IMR-90 (cell line): ENCODE results near the gene ZNF365. TPM values are rescaled to one million over a fixed set of nuclear protein-coding genes. Genes with fewer than 3 reads are reported as not detected.
A peak's percentile ranks its signal among the peaks of the same experiment; 100 is the strongest.

Experiments used
- ATAC-seq: fragments of 200-7000 bp; cut with Tn5 transposase; 2 replicates; pipeline ENCODE4 v1.9.1; 2020; ENCODE audit warnings: low read depth, mild to moderate bottlenecking, moderate library complexity
- BruUV-seq: library from RNA; stranded (reverse); fragments of 400-500 nt; replicated peaks from 2 replicates; lab custom pipeline; 2021; lab: Mats Ljungman, UMichigan
- CTCF ChIA-PET: fragments of 300-600 bp; formaldehyde crosslinking; extraction: SDS; loops from one replicate; lab custom pipeline; 2021; ENCODE audit warnings: antibody characterized with exemption; lab: Yijun Ruan, JAX
- POLR2A ChIA-PET: fragments of 300-600 bp; sonication (Branson Sonifier 250); formaldehyde crosslinking; loops from one replicate; lab custom pipeline; 2022; ENCODE audit warnings: antibody characterized with exemption; ENCODE audit not compliant: unreplicated experiment; lab: Charles Lee
- DNase-seq: peaks from one replicate; pipeline ENCODE4 v3.0.0; 2013
- H2AFZ ChIP-seq: replicated peaks from 2 replicates; pipeline ENCODE3; 2013; ENCODE audit warnings: low read length, mild to moderate bottlenecking; ENCODE audit not compliant: poor library complexity
- H2AK5ac ChIP-seq: 2 replicates; pipeline ENCODE4 v1.6.1; 2013; ENCODE audit warnings: low read depth, low read length, inconsistent platforms
- H2AK9ac ChIP-seq: replicated peaks from 2 replicates; pipeline ENCODE3; 2013; ENCODE audit warnings: mild to moderate bottlenecking, low read depth, low read length, moderate library complexity; ENCODE audit not compliant: poor library complexity
- H2BK120ac ChIP-seq: 2 replicates; pipeline ENCODE4 v1.6.1; 2013; ENCODE audit warnings: low read depth, low read length, inconsistent platforms
- H2BK15ac ChIP-seq: 3 replicates; pipeline ENCODE4 v1.6.1; 2013; ENCODE audit warnings: low read depth, low read length, inconsistent platforms
- H2BK20ac ChIP-seq: 2 replicates; pipeline ENCODE4 v1.6.1; 2013; ENCODE audit warnings: low read depth, mild to moderate bottlenecking, inconsistent platforms, low read length, moderate library complexity
- H2BK5ac ChIP-seq: 2 replicates; pipeline ENCODE4 v1.6.1; 2013; ENCODE audit warnings: mild to moderate bottlenecking, low read depth, low read length, inconsistent platforms; ENCODE audit not compliant: poor library complexity, severe bottlenecking
- H3K14ac ChIP-seq: replicated peaks from 2 replicates; pipeline ENCODE4 v1.6.1; 2013; ENCODE audit warnings: low read depth, low read length, inconsistent platforms
- H3K18ac ChIP-seq: 2 replicates; pipeline ENCODE4 v1.6.1; 2013; ENCODE audit warnings: low read depth, low read length, control low read depth
- H3K23ac ChIP-seq: 2 replicates; pipeline ENCODE4 v1.6.1; 2013; ENCODE audit warnings: low read depth, low read length, inconsistent platforms
- H3K27ac ChIP-seq: 2 replicates; pipeline ENCODE4 v1.5.1; 2013; ENCODE audit warnings: mild to moderate bottlenecking, control low read depth, low read length; ENCODE audit not compliant: insufficient read depth
- H3K27me3 ChIP-seq: 2 replicates; pipeline ENCODE4 v1.6.1; 2013; ENCODE audit warnings: low read length; ENCODE audit not compliant: control insufficient read depth, insufficient read depth
- H3K36me3 ChIP-seq: 2 replicates; pipeline ENCODE4 v1.6.1; 2013; ENCODE audit warnings: low read length, mixed read lengths; ENCODE audit not compliant: control insufficient read depth, insufficient read depth
- H3K4ac ChIP-seq: 2 replicates; pipeline ENCODE4 v1.6.1; 2013; ENCODE audit warnings: low read depth, low read length, inconsistent platforms
- H3K4me1 ChIP-seq: 2 replicates; pipeline ENCODE4 v1.6.1; 2013; ENCODE audit warnings: low read length, mixed read lengths; ENCODE audit not compliant: control insufficient read depth, insufficient read depth
- H3K4me2 ChIP-seq: 2 replicates; pipeline ENCODE4 v1.6.1; 2013; ENCODE audit warnings: low read depth, mild to moderate bottlenecking, control low read depth, low read length, moderate library complexity
- H3K4me3 ChIP-seq: 2 replicates; pipeline ENCODE4 v1.5.1; 2013; ENCODE audit warnings: low read depth, mild to moderate bottlenecking, control low read depth, low read length, moderate library complexity; ENCODE audit not compliant: insufficient read depth
- H3K56ac ChIP-seq: 2 replicates; pipeline ENCODE4 v1.6.1; 2013; ENCODE audit warnings: low read length, inconsistent platforms; ENCODE audit not compliant: insufficient read depth; ENCODE audit errors: extremely low read depth
- H3K79me1 ChIP-seq, 2 experiments: 2 replicates each; pipeline ENCODE4 v1.6.1; 2013; ENCODE audit warnings: low read length in 2 of 2, inconsistent platforms in 1 of 2, low read depth in 1 of 2
- H3K9ac ChIP-seq: 2 replicates; pipeline ENCODE4 v1.6.1; 2013; ENCODE audit warnings: low read depth, low read length, control low read depth
- H3K9me1 ChIP-seq: 2 replicates; pipeline ENCODE4 v1.6.1; 2013; ENCODE audit warnings: low read length, inconsistent platforms; ENCODE audit not compliant: insufficient read depth
- H3K9me3 ChIP-seq: 2 replicates; pipeline ENCODE4 v1.6.1; 2013; ENCODE audit warnings: low read length; ENCODE audit not compliant: control insufficient read depth, insufficient read depth
- H4K20me1 ChIP-seq: 2 replicates; pipeline ENCODE4 v1.6.1; 2013; ENCODE audit warnings: low read length, inconsistent platforms; ENCODE audit not compliant: insufficient read depth
- H4K5ac ChIP-seq: 2 replicates; pipeline ENCODE4 v1.6.1; 2013; ENCODE audit warnings: mild to moderate bottlenecking, low read depth, low read length, control low read depth
- H4K8ac ChIP-seq, 2 experiments: 2 replicates each; pipeline ENCODE4 v1.6.1; 2013; ENCODE audit warnings: low read depth in 2 of 2, low read length in 2 of 2, control low read depth in 1 of 2, inconsistent platforms in 1 of 2
- H4K91ac ChIP-seq: 2 replicates; pipeline ENCODE4 v1.6.1; 2013; ENCODE audit warnings: low read depth, low read length, inconsistent platforms; ENCODE audit not compliant: insufficient read depth
- BHLHE40 ChIP-seq: fragments of 150-350 bp; IDR thresholded peaks from 2 replicates; pipeline ENCODE4 v1.6.1; 2016; ENCODE audit warnings: mild to moderate bottlenecking, low read depth, low read length
- CEBPB ChIP-seq: IDR thresholded peaks from 2 replicates; pipeline ENCODE4 v1.6.1; 2012; ENCODE audit warnings: low read depth, low read length, improper control_type of control experiment
- CHD1 ChIP-seq: IDR thresholded peaks from 2 replicates; pipeline ENCODE4 v1.6.1; 2012; ENCODE audit warnings: low read depth, low read length, improper control_type of control experiment
- MAFK ChIP-seq: IDR thresholded peaks from 2 replicates; pipeline ENCODE4 v1.6.1; 2012; ENCODE audit warnings: low read depth, low read length, improper control_type of control experiment
- MAZ ChIP-seq: IDR thresholded peaks from 2 replicates; pipeline ENCODE4 v1.6.1; 2012; ENCODE audit warnings: low read depth, mild to moderate bottlenecking, low read length, improper control_type of control experiment, moderate library complexity, borderline replicate concordance
- POLR2A ChIP-seq: IDR thresholded peaks from 2 replicates; pipeline ENCODE4 v1.6.1; 2012; ENCODE audit warnings: mild to moderate bottlenecking, low read depth, low read length
- SMC3 ChIP-seq: fragments of 150-350 bp; IDR thresholded peaks from 2 replicates; pipeline ENCODE4 v1.6.1; 2016; ENCODE audit warnings: low read depth, mild to moderate bottlenecking, antibody characterized with exemption, low read length, moderate library complexity
- USF2 ChIP-seq: fragments of 150-350 bp; IDR thresholded peaks from 2 replicates; pipeline ENCODE4 v1.6.1; 2017; ENCODE audit warnings: mild to moderate bottlenecking, antibody characterized with exemption, low read length, low read depth
- dilution Hi-C: fragments of 300-500 bp; cut with HindIII; formaldehyde crosslinking; loops from one replicate; pipeline ENCODE4 v1.14.3; 2018; ENCODE audit warnings: low sequenced_read_pairs; ENCODE audit not compliant: unreplicated experiment
- in situ Hi-C: fragments of 300-500 bp; cut with MboI; formaldehyde crosslinking; loops from 3 replicates; pipeline ENCODE4 v1.14.3; 2019; ENCODE audit warnings: low sequenced_read_pairs, inconsistent platforms, mixed read lengths
- intact Hi-C: fragments of 100-400 bp; cut with micrococcal nuclease; formaldehyde crosslinking; loops from 2 replicates; pipeline ENCODE4 v1.10.0; 2022
- polyA plus RNA-seq, 3 experiments: library from polyadenylated mRNA; depleted of rRNA; stranded (reverse); fragments of >200 nt; gene quantifications; 2 replicates each; pipeline ENCODE4 v1.2.3, GENCODE V29; 2012; ENCODE audit warnings: low replicate concordance in 1 of 3
- total RNA-seq: library from RNA; depleted of rRNA; stranded (reverse); fragments of >200 nt; gene quantifications from 2 replicates; pipeline ENCODE4 v1.2.3, GENCODE V29; 2012
- TF ChIP-seq, protein P1 (sequence below): fragments of 150-350 bp; IDR thresholded peaks from 2 replicates; pipeline ENCODE4 v1.6.1; 2016; ENCODE audit warnings: low read depth, mild to moderate bottlenecking, low read length, moderate library complexity, borderline replicate concordance
- TF ChIP-seq, protein P2 (sequence below): conservative IDR thresholded peaks from 2 replicates; pipeline ENCODE4 v1.5.1; 2012; ENCODE audit warnings: mild to moderate bottlenecking, low read depth, low read length, improper control_type of control experiment

ZNF365 gene
- total and polyA plus RNA-seq, 2 of the 4 experiments (the other 2 are of a cell fraction): 1.2 to 3.2 TPM

- intact Hi-C loops: no loop called here
- H3K4ac ChIP-seq: no peak overlapping the region
- no peak overlapping the region for H2BK120ac ChIP-seq
- H4K20me1 ChIP-seq: no peaks in the 10 kb centered on the region
- BruUV-seq: no TSS peak
- H3K4me2 ChIP-seq: no peak overlapping the region
- dilution Hi-C loops: no loop called here
- POLR2A ChIA-PET: interaction anchor here (0.6 kb wide), 1 partner anchor 320 kb away, joined by 5 read pairs; no protein-coding TSS in a partner anchor
- DNase-seq (peak; percentile 32), ATAC-seq (peak; percentile 44; the same call in 1 of the 2 replicates)
- H3K56ac ChIP-seq: no peak overlapping the region
- H2AFZ ChIP-seq: no peak overlapping the region
- no peak overlapping the region for H3K4me3 ChIP-seq
- H3K9me1 ChIP-seq: no peaks in the 10 kb centered on the region
- H4K8ac ChIP-seq: no peak overlapping the region
- H2AK5ac ChIP-seq: no peak overlapping the region
- no peak overlapping the region for H3K23ac ChIP-seq
- H3K9ac ChIP-seq: no peak overlapping the region
- no peak overlapping the region for H3K14ac ChIP-seq
- no peak overlapping the region for H2BK5ac ChIP-seq
- no peak overlapping the region for H3K27ac ChIP-seq
- no peak overlapping the region for H2AK9ac ChIP-seq
- H3K18ac ChIP-seq: no peak overlapping the region
- H2BK20ac ChIP-seq: no peak overlapping the region
- peaks cover 2% of the 10 kb centered on the region; the same call in 1 of the 2 replicates for H3K4me1 ChIP-seq
- no peaks in the 10 kb centered on the region; the same call in 1 of the 2 replicates for H3K27me3 ChIP-seq
- in situ Hi-C loops: no loop called here
- TF ChIP-seq POLR2A (no peak), BHLHE40 (no peak), MAZ (no peak), USF2 (no peak), MAFK (no peak), SMC3 (no peak), CEBPB (no peak), CHD1 (no peak)
- TF ChIP-seq, protein P1, sequence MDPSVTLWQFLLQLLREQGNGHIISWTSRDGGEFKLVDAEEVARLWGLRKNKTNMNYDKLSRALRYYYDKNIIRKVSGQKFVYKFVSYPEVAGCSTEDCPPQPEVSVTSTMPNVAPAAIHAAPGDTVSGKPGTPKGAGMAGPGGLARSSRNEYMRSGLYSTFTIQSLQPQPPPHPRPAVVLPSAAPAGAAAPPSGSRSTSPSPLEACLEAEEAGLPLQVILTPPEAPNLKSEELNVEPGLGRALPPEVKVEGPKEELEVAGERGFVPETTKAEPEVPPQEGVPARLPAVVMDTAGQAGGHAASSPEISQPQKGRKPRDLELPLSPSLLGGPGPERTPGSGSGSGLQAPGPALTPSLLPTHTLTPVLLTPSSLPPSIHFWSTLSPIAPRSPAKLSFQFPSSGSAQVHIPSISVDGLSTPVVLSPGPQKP: no peak
- TF ChIP-seq, protein P2, sequence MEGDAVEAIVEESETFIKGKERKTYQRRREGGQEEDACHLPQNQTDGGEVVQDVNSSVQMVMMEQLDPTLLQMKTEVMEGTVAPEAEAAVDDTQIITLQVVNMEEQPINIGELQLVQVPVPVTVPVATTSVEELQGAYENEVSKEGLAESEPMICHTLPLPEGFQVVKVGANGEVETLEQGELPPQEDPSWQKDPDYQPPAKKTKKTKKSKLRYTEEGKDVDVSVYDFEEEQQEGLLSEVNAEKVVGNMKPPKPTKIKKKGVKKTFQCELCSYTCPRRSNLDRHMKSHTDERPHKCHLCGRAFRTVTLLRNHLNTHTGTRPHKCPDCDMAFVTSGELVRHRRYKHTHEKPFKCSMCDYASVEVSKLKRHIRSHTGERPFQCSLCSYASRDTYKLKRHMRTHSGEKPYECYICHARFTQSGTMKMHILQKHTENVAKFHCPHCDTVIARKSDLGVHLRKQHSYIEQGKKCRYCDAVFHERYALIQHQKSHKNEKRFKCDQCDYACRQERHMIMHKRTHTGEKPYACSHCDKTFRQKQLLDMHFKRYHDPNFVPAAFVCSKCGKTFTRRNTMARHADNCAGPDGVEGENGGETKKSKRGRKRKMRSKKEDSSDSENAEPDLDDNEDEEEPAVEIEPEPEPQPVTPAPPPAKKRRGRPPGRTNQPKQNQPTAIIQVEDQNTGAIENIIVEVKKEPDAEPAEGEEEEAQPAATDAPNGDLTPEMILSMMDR: no peak
- H3K36me3 ChIP-seq: no peaks in the 10 kb centered on the region
- no peaks in the 10 kb centered on the region for H3K79me1 ChIP-seq
- no peak overlapping the region for H2BK15ac ChIP-seq
- no peak overlapping the region for H4K5ac ChIP-seq
- H4K91ac ChIP-seq: no peak overlapping the region
- CTCF ChIA-PET: no interaction called here
- H3K9me3 ChIP-seq: peaks cover 5% of the 10 kb centered on the region
Measured at GRCh38 chr10:62402508-62402907, 28.3 kb downstream of the ZNF365 start.
